ENCODE measurements around the gene CA7. TPM values are rescaled to one million over a fixed set of nuclear protein-coding genes. Genes with fewer than 3 reads are reported as not detected.

The CA7 gene
- total and polyA plus RNA-seq, 2 donors (not counting 3 experiments of a cell fraction or from before 2014, with no cell fraction given): not detected

GRCh38 chr16:66824006-66824405 lies 20.2 kb upstream of the CA7 start:
- intact Hi-C loops (cut with micrococcal nuclease): no loop called here
- CTCF ChIA-PET: interaction anchor here (0.9 to 2.7 kb wide), 3 partner anchors 44 to 161 kb away, joined by 3 to 18 read pairs (median 4); no protein-coding TSS in a partner anchor
- H3K27ac ChIP-seq (ENCODE audit: insufficient read depth, low read depth, low read length): no peak overlapping the region
- peaks cover 15% of the 10 kb centered on the region for H3K79me2 ChIP-seq (ENCODE audit: control insufficient read depth, insufficient read depth, low read length)
- no peak overlapping the region for H2AFZ ChIP-seq (ENCODE audit: low read depth, low read length)
- H3K9ac ChIP-seq (replicated peaks; ENCODE audit: extremely low read depth, insufficient read depth, low read length): no peak overlapping the region
- H3K9me1 ChIP-seq (replicated peaks; ENCODE audit: control insufficient read depth, extremely low read depth, insufficient read depth, low read length): no peaks in the 10 kb centered on the region
- BruUV-seq (replicated peaks): no TSS peak
- no peak overlapping the region for H3K4me2 ChIP-seq (ENCODE audit: insufficient read depth, low read length)
- POLR2A ChIA-PET: no interaction called here
- no peaks in the 10 kb centered on the region for H4K20me1 ChIP-seq (replicated peaks; ENCODE audit: control insufficient read depth, extremely low read depth, insufficient read depth, low read length)
- DNase-seq (ENCODE audit: low read depth, low spot score) (no peak), FAIRE-seq (no peak)
- no peak for TF ChIP-seq MAX (IDR thresholded peaks at IDR 0.05; ENCODE audit: insufficient read depth, insufficient read length)
- TF ChIP-seq, protein P1, sequence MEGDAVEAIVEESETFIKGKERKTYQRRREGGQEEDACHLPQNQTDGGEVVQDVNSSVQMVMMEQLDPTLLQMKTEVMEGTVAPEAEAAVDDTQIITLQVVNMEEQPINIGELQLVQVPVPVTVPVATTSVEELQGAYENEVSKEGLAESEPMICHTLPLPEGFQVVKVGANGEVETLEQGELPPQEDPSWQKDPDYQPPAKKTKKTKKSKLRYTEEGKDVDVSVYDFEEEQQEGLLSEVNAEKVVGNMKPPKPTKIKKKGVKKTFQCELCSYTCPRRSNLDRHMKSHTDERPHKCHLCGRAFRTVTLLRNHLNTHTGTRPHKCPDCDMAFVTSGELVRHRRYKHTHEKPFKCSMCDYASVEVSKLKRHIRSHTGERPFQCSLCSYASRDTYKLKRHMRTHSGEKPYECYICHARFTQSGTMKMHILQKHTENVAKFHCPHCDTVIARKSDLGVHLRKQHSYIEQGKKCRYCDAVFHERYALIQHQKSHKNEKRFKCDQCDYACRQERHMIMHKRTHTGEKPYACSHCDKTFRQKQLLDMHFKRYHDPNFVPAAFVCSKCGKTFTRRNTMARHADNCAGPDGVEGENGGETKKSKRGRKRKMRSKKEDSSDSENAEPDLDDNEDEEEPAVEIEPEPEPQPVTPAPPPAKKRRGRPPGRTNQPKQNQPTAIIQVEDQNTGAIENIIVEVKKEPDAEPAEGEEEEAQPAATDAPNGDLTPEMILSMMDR (IDR thresholded peaks at IDR 0.05; ENCODE audit: extremely low read depth in 1 of 2, insufficient read depth in 1 of 2, low read depth in 1 of 2, low read length in 2 of 2): no peak
- dilution Hi-C loops (cut with MboI; ENCODE audit: extremely low pct_ligation_motif_present, low sequenced_read_pairs): no loop called here
- H3K4me1 ChIP-seq (ENCODE audit: control insufficient read depth, extremely low read depth, insufficient read depth, low read length): no peaks in the 10 kb centered on the region
- H3K4me3 ChIP-seq (replicated peaks in 1 of 3; ENCODE audit: insufficient read depth in 1 of 3, low read depth in 1 of 3, low read length in 3 of 3): no peak overlapping the region
- H3K36me3 ChIP-seq (ENCODE audit: control insufficient read depth in 2 of 2, extremely low read depth in 1 of 2, insufficient read depth in 2 of 2, low read length in 2 of 2): peaks cover 15 to 16% of the 10 kb centered on the region in 2 experiments
- H3K9me3 ChIP-seq (replicated peaks; ENCODE audit: control insufficient read depth, insufficient read depth, low read length): no peaks in the 10 kb centered on the region
- H3K27me3 ChIP-seq (ENCODE audit: control insufficient read depth in 2 of 2, insufficient read depth in 2 of 2, low read length in 2 of 2): no peaks in the 10 kb centered on the region
